Transverse colon (tissue), 4 donors: ENCODE data around the gene FLT1. TPM values are rescaled to one million over a fixed set of nuclear protein-coding genes. Genes with fewer than 3 reads are reported as not detected.

Experiments used
- DNase-seq: peaks from one replicate; pipeline ENCODE4 v3.0.0-alpha.2; 2019
- H3K27ac ChIP-seq, 4 donors: fragments of 200-600 bp; sonication (generic); 2 replicates each; pipeline ENCODE4 v1.5.1; 2016 to 2018; ENCODE audit warnings: inconsistent platforms in 4 of 4
- H3K27me3 ChIP-seq: fragments of 200-600 bp; sonication (generic); 2 replicates; pipeline ENCODE4 v1.5.1; 2017; ENCODE audit warnings: inconsistent platforms
- H3K36me3 ChIP-seq, 4 donors: fragments of 200-600 bp; sonication (generic); 2 replicates each; pipeline ENCODE4 v1.5.1; 2017 to 2019; ENCODE audit warnings: inconsistent platforms in 4 of 4
- H3K4me1 ChIP-seq, 4 donors: fragments of 200-600 bp; sonication (generic); 2 replicates each; pipeline ENCODE4 v1.5.1; 2017 to 2020; ENCODE audit warnings: inconsistent platforms in 4 of 4
- H3K4me3 ChIP-seq, 4 donors: fragments of 200-600 bp; sonication (generic); 1 replicate in 1 of 4; 2 replicates in 3 of 4; pipeline versions ENCODE4 v1.5.1 to v1.6.1; 2017 to 2019; ENCODE audit warnings: inconsistent platforms in 4 of 4
- H3K9me3 ChIP-seq, 2 donors: fragments of 200-600 bp; sonication (generic); 2 replicates each; pipeline ENCODE4 v1.5.1; 2017 to 2019; ENCODE audit warnings: inconsistent platforms in 2 of 2
- CTCF ChIP-seq, 5 experiments: fragments of 200-600 bp in 3 of 5; fragments of 450-650 bp in 2 of 5; sonication (generic) in 3 of 5; IDR thresholded peaks; 1 replicate in 2 of 5; 2 replicates in 3 of 5; pipeline ENCODE4 v1.5.1; 2016 to 2017; ENCODE audit warnings: antibody characterized with exemption in 5 of 5, inconsistent platforms in 3 of 5, mild to moderate bottlenecking in 2 of 5, moderate library complexity in 1 of 5
- EP300 ChIP-seq: sonication (generic); formaldehyde crosslinking; IDR thresholded peaks from one replicate; pipeline ENCODE4 v1.6.1; 2017; ENCODE audit warnings: antibody characterized with exemption, low read depth
- POLR2A ChIP-seq: fragments of 450-650 bp; IDR thresholded peaks from one replicate; pipeline ENCODE4 v1.6.1; 2016; ENCODE audit warnings: antibody characterized with exemption, mild to moderate bottlenecking, moderate library complexity
- POLR2AphosphoS5 ChIP-seq, 3 donors: sonication (generic); formaldehyde crosslinking; IDR thresholded peaks; one replicate each; pipeline ENCODE4 v1.6.1; 2016; ENCODE audit warnings: antibody characterized with exemption in 3 of 3
- WGBS, 2 donors: methylation state at CpG; one replicate each; pipeline ENCODE4 v1.1.5; 2018; ENCODE audit warnings: low coverage in 1 of 2; 5-methylcytosine and 5-hydroxymethylcytosine counted together
- in situ Hi-C, 4 donors: fragments of 200-750 bp; cut with MboI; loops; one replicate each; pipeline versions ENCODE4 v1.15.0 to v1.15.1; 2017; ENCODE audit warnings: low sequenced_read_pairs in 3 of 4, low pct_ligation_motif_present in 1 of 4, low pct_unique_long_range_greater_than_20kb in 1 of 4
- intact Hi-C: fragments of 100-400 bp; cut with DNase I; formaldehyde crosslinking; loops from one replicate; pipeline ENCODE4 v1.15.1; 2023; ENCODE audit warnings: low total_unique reads
- total RNA-seq, 4 donors: library from RNA; depleted of rRNA; stranded (reverse); fragments of >200 nt; gene quantifications; one replicate each; pipeline ENCODE4 v1.1.0, GENCODE V29; 2016

Gene FLT1
- total RNA-seq, 4 donors from 2014 or later = 2.6 to 8.4 (median 3.5) TPM

- no peaks in the 10 kb centered on the region for H3K36me3 ChIP-seq
- 80 to 87% methylated on average over 5 of the region's 5 CpGs for WGBS, 2 donors
- H3K27me3 ChIP-seq = peaks cover 39% of the 10 kb centered on the region
- peaks cover 0 to 11% (median 9%) of the 10 kb centered on the region in 4 donors for H3K4me1 ChIP-seq
- in situ Hi-C loops (no loop called here), intact Hi-C loops (no loop called here)
- TF ChIP-seq POLR2AphosphoS5 (IDR thresholded peaks at IDR 0.05) (no peak), CTCF (IDR thresholded peaks at IDR 0.05) (no peak), EP300 (no peak), POLR2A (no peak)
- no peaks in the 10 kb centered on the region for H3K9me3 ChIP-seq
- no peak overlapping the region for H3K27ac ChIP-seq
- H3K4me3 ChIP-seq = no peak overlapping the region
- DNase-seq = no peak
Measured at GRCh38 chr13:28499609-28500008, 4.7 kb upstream of the FLT1 start.

- Histone ChIP-seq H3K27me3 (peaks cover 49% of the 10 kb centered on the region), H3K9me3 (no peaks in the 10 kb centered on the region), H3K4me1 (peaks cover 0 to 21% (median 18%) of the 10 kb centered on the region in 4 donors), H3K27ac (no peak overlapping the region), H3K36me3 (no peaks in the 10 kb centered on the region), H3K4me3 (no peak overlapping the region)
- TF ChIP-seq POLR2A = no peak
- TF ChIP-seq EP300 = no peak
- TF ChIP-seq POLR2AphosphoS5 (IDR thresholded peaks at IDR 0.05) = no peak
- TF ChIP-seq CTCF (IDR thresholded peaks at IDR 0.05) = no peak
- in situ Hi-C loops = no loop called here
- WGBS, 2 donors = 78 to 80% methylated on average over 7 to 16 of the region's 16 CpGs
- intact Hi-C loops = no loop called here
- no peak for DNase-seq
Measured at GRCh38 chr13:28498481-28499115, 3.7 kb upstream of the FLT1 start.

GRCh38 chr13:28497143-28497876 lies 2.4 kb upstream of the FLT1 start:
- intact Hi-C loops = no loop called here
- in situ Hi-C loops = no loop called here
- WGBS, 2 donors = 61 to 72% methylated on average over 4 of the region's 4 CpGs
- H3K4me1 ChIP-seq = peaks cover 0 to 23% (median 19%) of the 10 kb centered on the region in 4 donors
- no peak for DNase-seq
- no peak overlapping the region for H3K27ac ChIP-seq
- no peak for TF ChIP-seq POLR2AphosphoS5 (IDR thresholded peaks at IDR 0.05)
- TF ChIP-seq CTCF (IDR thresholded peaks at IDR 0.05) = no peak
- TF ChIP-seq POLR2A = no peak
- no peak for TF ChIP-seq EP300
- H3K36me3 ChIP-seq = no peaks in the 10 kb centered on the region
- H3K27me3 ChIP-seq = peaks cover 62% of the 10 kb centered on the region
- H3K4me3 ChIP-seq = no peak overlapping the region
- H3K9me3 ChIP-seq = no peaks in the 10 kb centered on the region

- in situ Hi-C loops = no loop called here
- no peaks in the 10 kb centered on the region for H3K9me3 ChIP-seq
- intact Hi-C loops = no loop called here
- peaks cover 0 to 23% (median 19%) of the 10 kb centered on the region in 4 donors for H3K4me1 ChIP-seq
- H3K4me3 ChIP-seq = no peak overlapping the region
- no peak for DNase-seq
- peaks cover 74% of the 10 kb centered on the region for H3K27me3 ChIP-seq
- TF ChIP-seq CTCF (IDR thresholded peaks at IDR 0.05) (no peak), POLR2AphosphoS5 (IDR thresholded peaks at IDR 0.05) (no peak)
- no peaks in the 10 kb centered on the region for H3K36me3 ChIP-seq
- 56 to 83% methylated on average over 2 to 10 of the region's 10 CpGs for WGBS, 2 donors
- no peak overlapping the region for H3K27ac ChIP-seq
Measured at GRCh38 chr13:28496188-28496564, 1.2 kb upstream of the FLT1 start.
